T-helper 2 cell treated with Interferon-gamma antibody and Interleukin-4, amounts not matched to agents 100 ng/mL and 5 ng/mL, for 36 hours (primary cell): Measurements from ENCODE around the gene FGF14. TPM values are rescaled to one million over a fixed set of nuclear protein-coding genes. Genes with fewer than 3 reads are reported as not detected.
"Not testable (repeated sequence)": the region's sequence is repeated elsewhere in the genome, so short reads cannot be mapped to it uniquely, and the experiment has no call there.

Experiments
- intact Hi-C: fragments of 100-400 bp; cut with micrococcal nuclease; formaldehyde crosslinking; loops from one replicate; pipeline ENCODE4 v1.15.1; 2023
- total RNA-seq: library from RNA; stranded (reverse); gene quantifications from 2 replicates; pipeline ENCODE4 v1.2.3, GENCODE V29; 2022

FGF14 gene
- total RNA-seq, 1 donor from 2014 or later = not detected

GRCh38 chr13:102049853-102050252, 352.0 kb downstream of the FGF14 start:
- intact Hi-C loops = no loop called here

GRCh38 chr13:102045731-102046130, 356.1 kb downstream of the FGF14 start:
- intact Hi-C loops = no loop called here

- intact Hi-C loops = no loop called here
Measured at GRCh38 chr13:102042746-102043145, 359.1 kb downstream of the FGF14 start.

GRCh38 chr13:102041544-102041943, 360.3 kb downstream of the FGF14 start:
- intact Hi-C loops = no loop called here

GRCh38 chr13:102040812-102041211, 361.0 kb downstream of the FGF14 start:
- intact Hi-C loops = no loop called here

GRCh38 chr13:102039264-102039663, 362.6 kb downstream of the FGF14 start:
- intact Hi-C loops = no loop called here

GRCh38 chr13:102038787-102039186, 363.1 kb downstream of the FGF14 start:
- intact Hi-C loops = no loop called here

GRCh38 chr13:102035969-102036368, 365.9 kb downstream of the FGF14 start:
- intact Hi-C loops = no loop called here

- intact Hi-C loops = no loop called here
Measured at GRCh38 chr13:102033857-102034331, 368.0 kb downstream of the FGF14 start.

GRCh38 chr13:102033386-102033785, 368.5 kb downstream of the FGF14 start:
- intact Hi-C loops = no loop called here

- intact Hi-C loops = no loop called here
Measured at GRCh38 chr13:102028868-102029267, 373.0 kb downstream of the FGF14 start.

GRCh38 chr13:102028206-102028605, 373.6 kb downstream of the FGF14 start:
- intact Hi-C loops = no loop called here

GRCh38 chr13:102021777-102022176, 380.1 kb downstream of the FGF14 start:
- intact Hi-C loops = no loop called here

- intact Hi-C loops = no loop called here
Measured at GRCh38 chr13:102020611-102021216, 381.1 kb downstream of the FGF14 start.

GRCh38 chr13:102018716-102019115, 383.1 kb downstream of the FGF14 start:
- intact Hi-C loops = no loop called here

GRCh38 chr13:102017248-102017647, 384.6 kb downstream of the FGF14 start:
- intact Hi-C loops = no loop called here

GRCh38 chr13:102012299-102013293, 389.3 kb downstream of the FGF14 start:
- intact Hi-C loops = no loop called here

- intact Hi-C loops = not testable (repeated sequence)
Measured at GRCh38 chr13:102011455-102011854, 390.4 kb downstream of the FGF14 start.

- intact Hi-C loops = no loop called here
Measured at GRCh38 chr13:102003848-102004570, 397.8 kb downstream of the FGF14 start.

GRCh38 chr13:102002287-102002686, 399.6 kb downstream of the FGF14 start:
- intact Hi-C loops = no loop called here

- intact Hi-C loops = no loop called here
Measured at GRCh38 chr13:102000764-102001163, 401.1 kb downstream of the FGF14 start.

- intact Hi-C loops = no loop called here
Measured at GRCh38 chr13:101998129-101998528, 403.7 kb downstream of the FGF14 start.
